Immature natural killer cell (primary cell): Measurements from ENCODE around the gene NDST1. TPM values are rescaled to one million over a fixed set of nuclear protein-coding genes. Genes with fewer than 3 reads are reported as not detected.

ENCODE experiments used
- DNase-seq, 3 donors: peaks; one replicate each; pipeline ENCODE4 v3.0.0; 2022; ENCODE audit warnings: mixed read lengths in 1 of 3
- H3K27ac Mint-ChIP-seq, 6 donors: one replicate each; pipeline ENCODE4 v1.8.0; 2020; ENCODE audit warnings: mixed read lengths in 6 of 6, mild to moderate bottlenecking in 5 of 6, inconsistent platforms in 4 of 6, moderate library complexity in 3 of 6
- H3K27me3 Mint-ChIP-seq, 3 donors: one replicate each; pipeline ENCODE4 v1.8.0; 2020 to 2021; ENCODE audit warnings: low read depth in 3 of 3, mild to moderate bottlenecking in 3 of 3, mixed read lengths in 3 of 3, moderate library complexity in 3 of 3, inconsistent platforms in 1 of 3
- H3K36me3 Mint-ChIP-seq, 3 donors: one replicate each; pipeline ENCODE4 v1.8.0; 2020; ENCODE audit warnings: mixed read lengths in 3 of 3, inconsistent platforms in 2 of 3, mild to moderate bottlenecking in 2 of 3
- H3K4me1 Mint-ChIP-seq, 2 donors: one replicate each; pipeline ENCODE4 v1.8.0; 2020; ENCODE audit warnings: inconsistent platforms in 2 of 2, mild to moderate bottlenecking in 2 of 2, mixed read lengths in 2 of 2, moderate library complexity in 1 of 2
- H3K4me3 Mint-ChIP-seq, 5 donors: one replicate each; pipeline ENCODE4 v1.8.0; 2020; ENCODE audit warnings: mild to moderate bottlenecking in 5 of 5, mixed read lengths in 5 of 5, inconsistent platforms in 3 of 5, moderate library complexity in 3 of 5
- H3K9me3 Mint-ChIP-seq, 6 donors: one replicate each; pipeline ENCODE4 v1.8.0; 2020; ENCODE audit warnings: mild to moderate bottlenecking in 6 of 6, mixed read lengths in 6 of 6, inconsistent platforms in 4 of 6, moderate library complexity in 3 of 6
- polyA plus RNA-seq, 3 donors: library from polyadenylated mRNA; unstranded; fragments of 300-500 nt; fragmentation: Illumina TruSeq; gene quantifications; one replicate each; pipeline ENCODE4 v1.2.3, GENCODE V29; 2021

NDST1 gene
- polyA plus RNA-seq, 3 donors from 2014 or later = 1.2 to 3.2 (median 1.4) TPM

- Mint-ChIP-seq H3K4me3 (no peak overlapping the region), H3K36me3 (no peaks in the 10 kb centered on the region), H3K27ac (no peak overlapping the region), H3K4me1 (no peaks in the 10 kb centered on the region), H3K9me3 (no peaks in the 10 kb centered on the region), H3K27me3 (peaks cover 2 to 5% (median 3%) of the 10 kb centered on the region in 3 donors)
- no peak for DNase-seq
These were observed 1.1 kb upstream of the NDST1 start for GRCh38 chr5:150506571-150507473.

- H3K9me3 Mint-ChIP-seq = no peaks in the 10 kb centered on the region
These were observed 328 bp downstream of the NDST1 start for GRCh38 chr5:150508277-150508640.

GRCh38 chr5:150508828-150509227 lies 897 bp downstream of the NDST1 start:
- no peaks in the 10 kb centered on the region for H3K9me3 Mint-ChIP-seq
- peaks cover 2 to 7% (median 5%) of the 10 kb centered on the region in 3 donors for H3K27me3 Mint-ChIP-seq
- H3K4me1 Mint-ChIP-seq = no peaks in the 10 kb centered on the region
- no peak overlapping the region for H3K4me3 Mint-ChIP-seq
- H3K36me3 Mint-ChIP-seq = no peaks in the 10 kb centered on the region
- DNase-seq = no peak
- H3K27ac Mint-ChIP-seq = no peak overlapping the region

More at GRCh38 chr5:150508277-150508640, 328 bp downstream of the NDST1 start:
- Mint-ChIP-seq H3K4me1 (no peaks in the 10 kb centered on the region), H3K27ac (no peak overlapping the region), H3K27me3 (peaks cover 2 to 7% (median 2%) of the 10 kb centered on the region in 3 donors), H3K36me3 (no peaks in the 10 kb centered on the region), H3K4me3 (no peak overlapping the region)
- DNase-seq = no peak

DNA sequence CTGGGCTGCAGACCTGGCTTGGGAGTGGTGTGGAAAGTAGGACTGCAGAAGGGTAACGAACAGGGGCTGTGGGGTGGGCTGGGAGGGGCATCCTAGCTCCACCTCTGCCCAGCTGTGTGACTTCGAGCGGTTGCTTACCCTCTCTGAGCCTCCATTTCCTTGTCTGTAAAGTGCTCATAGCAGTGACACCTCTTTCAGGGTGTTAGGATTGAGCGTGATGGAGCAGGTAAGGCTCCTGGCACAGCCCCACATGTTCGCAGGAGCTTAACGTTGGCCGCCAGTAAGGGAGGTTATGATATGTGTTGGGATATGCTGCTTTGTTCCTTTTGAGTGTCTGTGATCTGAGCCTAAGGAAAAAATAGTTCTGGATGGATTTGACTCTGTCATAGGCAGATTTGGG lies 2.1 kb downstream of the NDST1 start:
- no peaks in the 10 kb centered on the region for H3K9me3 Mint-ChIP-seq
- DNase-seq = no peak
- H3K27me3 Mint-ChIP-seq = peaks cover 2 to 10% (median 5%) of the 10 kb centered on the region in 3 donors
- peak overlapping the region in 1 of 6 donors; percentile 21 for H3K27ac Mint-ChIP-seq
- no peaks in the 10 kb centered on the region for H3K4me1 Mint-ChIP-seq
- no peaks in the 10 kb centered on the region for H3K36me3 Mint-ChIP-seq
- H3K4me3 Mint-ChIP-seq = no peak overlapping the region

GRCh38 chr5:150510460-150511263 lies 2.7 kb downstream of the NDST1 start:
- Mint-ChIP-seq H3K4me1 (no peaks in the 10 kb centered on the region), H3K9me3 (no peaks in the 10 kb centered on the region), H3K36me3 (no peaks in the 10 kb centered on the region)

DNA sequence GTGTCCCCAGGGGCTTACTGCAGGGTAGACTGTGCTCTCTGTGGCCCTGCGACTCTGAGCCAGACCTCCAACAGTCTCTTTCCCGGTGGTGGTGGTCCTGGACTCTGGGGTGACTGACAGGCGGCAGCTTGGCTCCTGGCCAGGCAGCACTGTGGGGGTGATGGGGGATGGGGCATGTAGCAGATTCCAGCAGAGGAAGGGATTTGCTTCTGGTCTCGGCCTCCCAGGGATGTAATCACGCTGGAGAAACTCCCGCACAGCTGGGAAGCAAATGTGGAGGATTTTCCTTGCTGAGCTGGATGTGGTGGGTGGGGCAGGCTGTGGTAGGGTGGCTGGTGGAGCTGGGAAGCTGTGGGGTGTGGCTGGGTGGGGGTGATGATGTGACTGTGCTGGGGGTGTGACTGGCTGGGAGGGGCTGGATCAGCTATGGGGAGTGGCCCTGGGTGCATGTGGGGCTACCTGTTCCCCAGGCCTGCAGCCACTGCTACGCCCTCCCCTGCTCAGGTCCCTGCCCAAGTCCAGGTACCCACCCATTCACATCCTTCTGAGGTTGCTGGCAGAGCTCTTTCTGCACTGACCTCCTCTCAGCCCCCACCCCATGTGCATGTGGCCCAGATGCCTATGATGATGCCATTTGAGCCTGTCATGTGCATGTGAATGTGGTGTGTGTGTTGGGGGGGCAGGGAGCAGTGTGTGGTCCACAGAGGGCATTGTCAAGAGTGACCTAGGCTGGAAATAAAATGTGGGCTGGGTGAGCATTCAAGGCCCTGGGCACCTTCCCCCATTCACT lies 3.8 kb downstream of the NDST1 start:
- H3K4me1 Mint-ChIP-seq = no peaks in the 10 kb centered on the region
- H3K9me3 Mint-ChIP-seq = no peaks in the 10 kb centered on the region
- no peak for DNase-seq
- H3K4me3 Mint-ChIP-seq = no peak overlapping the region
- H3K27ac Mint-ChIP-seq = no peak overlapping the region
- no peaks in the 10 kb centered on the region for H3K36me3 Mint-ChIP-seq
- peaks cover 2 to 10% (median 5%) of the 10 kb centered on the region in 3 donors for H3K27me3 Mint-ChIP-seq

More at GRCh38 chr5:150510460-150511263, 2.7 kb downstream of the NDST1 start:
- no peak for DNase-seq
- Mint-ChIP-seq H3K27ac (no peak overlapping the region), H3K27me3 (peaks cover 2 to 10% (median 5%) of the 10 kb centered on the region in 3 donors), H3K4me3 (no peak overlapping the region)

DNA sequence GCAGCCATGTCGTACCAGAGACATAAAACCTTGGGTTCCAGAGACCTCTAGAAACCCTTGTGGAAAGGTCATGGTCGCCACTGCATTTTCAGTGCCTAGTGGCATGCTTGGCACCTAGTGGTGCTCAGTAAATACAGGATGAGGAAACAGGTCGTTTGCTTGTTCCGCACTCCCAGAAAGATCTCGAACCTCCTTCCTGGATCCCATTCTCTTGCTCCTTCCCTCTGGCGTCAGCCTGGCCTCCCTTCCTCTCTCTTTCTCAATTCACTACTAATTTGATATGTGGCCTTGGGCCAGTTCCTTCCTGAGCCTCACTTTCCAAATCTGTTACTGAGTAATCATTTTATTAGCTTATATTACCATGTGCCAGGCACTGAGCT lies 4.4 kb downstream of the NDST1 start:
- no peaks in the 10 kb centered on the region for H3K9me3 Mint-ChIP-seq
- no peaks in the 10 kb centered on the region for H3K4me1 Mint-ChIP-seq
- H3K4me3 Mint-ChIP-seq = no peak overlapping the region
- no peak overlapping the region for H3K27ac Mint-ChIP-seq
- H3K36me3 Mint-ChIP-seq = no peaks in the 10 kb centered on the region
- peaks cover 1 to 10% (median 4%) of the 10 kb centered on the region in 3 donors for H3K27me3 Mint-ChIP-seq
- no peak for DNase-seq

- no peak overlapping the region for H3K27ac Mint-ChIP-seq
- DNase-seq = no peak
- no peak overlapping the region for H3K4me3 Mint-ChIP-seq
These were observed 5.7 kb downstream of the NDST1 start for GRCh38 chr5:150513375-150514309.

DNA sequence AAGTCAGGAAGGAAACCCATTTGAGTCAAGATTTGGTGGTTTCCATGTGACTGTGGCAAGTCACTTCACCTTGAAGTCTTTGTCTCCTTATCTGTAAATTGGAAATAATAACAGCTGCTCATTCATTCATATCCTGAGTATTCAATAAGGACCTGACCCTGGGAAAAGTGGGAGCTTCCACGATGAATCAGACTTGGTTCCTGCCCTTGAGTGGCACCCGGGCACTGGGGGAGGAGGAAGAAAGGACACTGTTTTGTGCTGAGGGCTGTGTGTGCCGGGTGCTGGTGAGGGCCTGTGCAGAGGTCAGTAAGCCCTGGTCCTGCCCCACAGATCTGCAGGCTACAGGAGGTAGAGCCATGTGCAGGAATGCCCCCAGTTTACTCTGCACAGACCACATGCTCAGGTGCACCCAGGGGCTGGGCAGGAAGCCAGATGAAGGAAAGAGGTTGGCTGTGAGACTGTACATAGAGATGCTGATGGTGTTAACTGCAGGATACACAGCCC lies 6.8 kb downstream of the NDST1 start:
- Mint-ChIP-seq H3K36me3 (no peaks in the 10 kb centered on the region), H3K4me1 (no peaks in the 10 kb centered on the region), H3K27me3 (peaks cover 0 to 6% (median 2%) of the 10 kb centered on the region in 3 donors), H3K4me3 (no peak overlapping the region), H3K9me3 (no peaks in the 10 kb centered on the region), H3K27ac (no peak overlapping the region)
- no peak for DNase-seq

More at GRCh38 chr5:150513375-150514309, 5.7 kb downstream of the NDST1 start:
- H3K4me1 Mint-ChIP-seq = no peaks in the 10 kb centered on the region
- H3K27me3 Mint-ChIP-seq = peaks cover 0 to 6% (median 2%) of the 10 kb centered on the region in 3 donors
- no peaks in the 10 kb centered on the region for H3K36me3 Mint-ChIP-seq
- no peaks in the 10 kb centered on the region for H3K9me3 Mint-ChIP-seq

DNA sequence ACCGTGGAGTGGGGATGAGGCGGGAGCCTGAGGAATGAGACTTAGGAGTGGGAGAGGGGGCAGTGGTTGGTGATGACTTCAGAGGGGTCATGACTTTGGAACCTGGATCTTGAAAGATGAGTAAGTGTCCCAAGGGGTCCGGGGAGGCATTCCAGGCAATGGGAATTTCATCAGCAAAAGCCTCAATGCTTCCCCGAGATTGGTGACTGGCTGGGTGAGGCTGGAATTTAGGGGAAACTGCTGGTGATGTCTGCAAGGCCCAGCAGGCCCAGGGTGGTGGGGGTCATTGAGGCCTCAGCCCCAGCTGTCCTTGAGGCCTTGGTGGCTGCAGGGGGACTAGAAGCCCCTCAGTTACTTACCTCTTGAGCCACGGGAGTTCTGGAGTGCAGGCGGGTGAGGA lies 7.5 kb downstream of the NDST1 start:
- Mint-ChIP-seq H3K4me3 (no peak overlapping the region), H3K27ac (no peak overlapping the region), H3K4me1 (no peaks in the 10 kb centered on the region), H3K9me3 (no peaks in the 10 kb centered on the region), H3K36me3 (no peaks in the 10 kb centered on the region), H3K27me3 (peaks cover 0 to 6% (median 2%) of the 10 kb centered on the region in 3 donors)
- no peak for DNase-seq

DNA sequence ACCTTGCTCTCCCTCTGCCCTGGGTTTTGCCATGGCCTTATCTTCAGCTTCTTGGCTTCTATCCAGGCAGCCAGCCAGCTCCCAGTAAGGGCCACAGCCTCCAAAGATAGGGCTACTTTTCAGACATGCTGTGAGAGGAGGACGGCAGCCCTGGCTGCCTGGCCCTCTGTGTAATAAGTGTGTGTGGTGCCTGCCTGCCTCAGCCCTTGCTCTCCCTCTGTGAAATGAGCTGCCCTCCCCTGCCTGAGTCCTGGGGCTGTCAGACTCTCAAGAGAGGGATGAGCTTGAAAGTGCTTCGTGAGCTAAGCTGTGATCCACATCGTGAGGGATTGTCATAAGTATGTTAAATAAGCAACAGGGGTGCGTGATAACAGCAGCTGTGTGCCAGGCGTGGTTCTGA lies 8.1 kb downstream of the NDST1 start:
- Mint-ChIP-seq H3K36me3 (no peaks in the 10 kb centered on the region), H3K4me3 (no peak overlapping the region), H3K4me1 (no peaks in the 10 kb centered on the region), H3K9me3 (no peaks in the 10 kb centered on the region), H3K27ac (no peak overlapping the region), H3K27me3 (peaks cover 0 to 6% (median 2%) of the 10 kb centered on the region in 3 donors)
- no peak for DNase-seq

- no peak overlapping the region for H3K27ac Mint-ChIP-seq
- H3K9me3 Mint-ChIP-seq = no peaks in the 10 kb centered on the region
- H3K4me3 Mint-ChIP-seq = no peak overlapping the region
- no peaks in the 10 kb centered on the region for H3K4me1 Mint-ChIP-seq
- DNase-seq = no peak
- H3K27me3 Mint-ChIP-seq = peaks cover 0 to 6% (median 2%) of the 10 kb centered on the region in 3 donors
- H3K36me3 Mint-ChIP-seq = no peaks in the 10 kb centered on the region
These were observed 9.6 kb downstream of the NDST1 start for GRCh38 chr5:150517272-150518152.
